PC-3 (cell line): ENCODE results near the gene MED13L. TPM values are rescaled to one million over a fixed set of nuclear protein-coding genes. Genes with fewer than 3 reads are reported as not detected.

Experiments
- ATAC-seq: fragments of 200-7000 bp; cut with Tn5 transposase; 2 replicates; pipeline ENCODE4 v1.9.1; 2020; ENCODE audit warnings: mild to moderate bottlenecking, moderate library complexity
- BruUV-seq: library from RNA; stranded (reverse); fragments of 400-500 nt; replicated peaks from 2 replicates; lab custom pipeline; 2021; lab: Mats Ljungman, UMichigan
- CTCF ChIA-PET: fragments of 300-600 bp; sonication (Branson Sonifier 250); formaldehyde crosslinking; loops from one replicate; lab custom pipeline; 2022; ENCODE audit warnings: antibody characterized with exemption; lab: Charles Lee
- POLR2A ChIA-PET: fragments of 300-600 bp; sonication (Branson Sonifier 250); formaldehyde crosslinking; loops from one replicate; lab custom pipeline; 2022; ENCODE audit warnings: antibody characterized with exemption; ENCODE audit not compliant: unreplicated experiment; lab: Charles Lee
- DNase-seq: peaks from one replicate; pipeline ENCODE4 v3.0.0-alpha.2; 2015
- H2AFZ ChIP-seq: fragments of 300-600 bp; sonication (generic); 2 replicates; pipeline ENCODE4 v1.6.0; 2016; ENCODE audit warnings: antibody characterized with exemption, low read length
- H3F3A ChIP-seq: fragments of 300-600 bp; sonication (generic); one replicate; pipeline ENCODE4 v1.6.0; 2017; ENCODE audit warnings: antibody characterized with exemption, low read length, control low read depth, mild to moderate bottlenecking; ENCODE audit not compliant: unreplicated experiment
- H3K27ac ChIP-seq: fragments of 300-600 bp; sonication (generic); 2 replicates; pipeline ENCODE4 v1.5.1; 2016; ENCODE audit warnings: mild to moderate bottlenecking, low read length
- H3K27me3 ChIP-seq: fragments of 300-600 bp; sonication (generic); 2 replicates; pipeline ENCODE4 v1.6.1; 2016; ENCODE audit warnings: low read length, mixed read lengths
- H3K36me3 ChIP-seq: fragments of 300-600 bp; sonication (generic); 2 replicates; pipeline ENCODE4 v1.6.1; 2016; ENCODE audit warnings: low read depth, mixed run types, low read length, mixed read lengths
- H3K4me1 ChIP-seq: fragments of 300-600 bp; sonication (generic); 2 replicates; pipeline ENCODE4 v1.5.1; 2016; ENCODE audit warnings: low read length; ENCODE audit not compliant: insufficient read depth
- H3K4me2 ChIP-seq: fragments of 300-600 bp; sonication (generic); 2 replicates; pipeline ENCODE4 v1.6.0; 2016; ENCODE audit warnings: low read length
- H3K4me3 ChIP-seq: fragments of 300-600 bp; sonication (generic); 2 replicates; pipeline ENCODE4 v1.5.1; 2016; ENCODE audit warnings: mild to moderate bottlenecking, low read length, mixed read lengths
- H3K79me2 ChIP-seq: fragments of 300-600 bp; sonication (generic); 2 replicates; pipeline ENCODE4 v1.6.1; 2017; ENCODE audit warnings: low read length, mixed read lengths
- H3K9ac ChIP-seq: fragments of 300-600 bp; sonication (generic); 2 replicates; pipeline ENCODE4 v1.6.0; 2016; ENCODE audit warnings: mild to moderate bottlenecking, low read length
- H3K9me2 ChIP-seq: fragments of 300-600 bp; sonication (generic); replicated peaks from 2 replicates; pipeline ENCODE4 v1.6.1; 2016; ENCODE audit warnings: mixed run types, low read length, mixed read lengths
- H3K9me3 ChIP-seq: fragments of 300-600 bp; sonication (generic); 2 replicates; pipeline ENCODE4 v1.6.1; 2016; ENCODE audit warnings: low read length, mixed read lengths
- H4K20me1 ChIP-seq: fragments of 300-600 bp; sonication (generic); 2 replicates; pipeline ENCODE4 v1.6.1; 2016; ENCODE audit warnings: low read length, mixed read lengths
- CTCF ChIP-seq: fragments of 300-600 bp; sonication (generic); conservative IDR thresholded peaks from 2 replicates; pipeline ENCODE4 v1.5.1; 2017; ENCODE audit warnings: antibody characterized with exemption, low read depth, mild to moderate bottlenecking, low read length
- EZH2 ChIP-seq: fragments of 300-600 bp; sonication (generic); IDR thresholded peaks from one replicate; pipeline ENCODE4 v1.6.1; 2017; ENCODE audit warnings: antibody characterized with exemption, mild to moderate bottlenecking, low read length; ENCODE audit not compliant: unreplicated experiment
- EZH2phosphoT487 ChIP-seq: fragments of 300-600 bp; sonication (generic); IDR thresholded peaks from 2 replicates; pipeline ENCODE4 v1.6.1; 2018; ENCODE audit warnings: mild to moderate bottlenecking, antibody characterized with exemption, low read length, borderline replicate concordance
- intact Hi-C: fragments of 100-400 bp; cut with micrococcal nuclease; formaldehyde crosslinking; loops from 2 replicates; pipeline ENCODE4 v1.9.0; 2023
- total RNA-seq: library from RNA; depleted of rRNA; stranded (reverse); fragments of >200 nt; gene quantifications from 2 replicates; pipeline ENCODE4 v1.2.3, GENCODE V29; 2014

The MED13L gene
- total RNA-seq, 1 experiment from 2014 or later = 61.2 TPM

GRCh38 chr12:116080415-116080814, 197.1 kb downstream of the MED13L start:
- Histone ChIP-seq H3K9ac (no peak overlapping the region), H3F3A (no peaks in the 10 kb centered on the region), H2AFZ (no peak overlapping the region), H3K4me2 (no peak overlapping the region), H3K9me2 (no peaks in the 10 kb centered on the region), H3K79me2 (peaks cover 46% of the 10 kb centered on the region), H3K4me3 (no peak overlapping the region), H4K20me1 (0 out of 2 replicates have a peak, but pooled peaks cover 4% of the 10 kb centered on the region), H3K9me3 (no peaks in the 10 kb centered on the region), H3K27ac (no peak overlapping the region), H3K27me3 (no peaks in the 10 kb centered on the region), H3K4me1 (no peaks in the 10 kb centered on the region), H3K36me3 (no peaks in the 10 kb centered on the region)
- no peak for DNase-seq
- ChIA-PET POLR2A (no interaction called here), CTCF (no interaction called here)
- BruUV-seq = no TSS peak
- no peak for ATAC-seq
- TF ChIP-seq EZH2phosphoT487 (no peak), EZH2 (no peak)
- intact Hi-C loops = no loop called here

- no peak overlapping the region for H3K27ac ChIP-seq
- intact Hi-C loops = no loop called here
- CTCF ChIA-PET = no interaction called here
- no peaks in the 10 kb centered on the region for H3F3A ChIP-seq
- H3K4me2 ChIP-seq = no peak overlapping the region
- no peaks in the 10 kb centered on the region for H3K27me3 ChIP-seq
- 0 out of 2 replicates have a peak, but pooled peaks cover 4% of the 10 kb centered on the region for H4K20me1 ChIP-seq
- no peak overlapping the region for H2AFZ ChIP-seq
- POLR2A ChIA-PET = no interaction called here
- TF ChIP-seq CTCF (no peak), EZH2 (no peak), EZH2phosphoT487 (no peak)
- H3K9me3 ChIP-seq = no peaks in the 10 kb centered on the region
- no peaks in the 10 kb centered on the region for H3K36me3 ChIP-seq
- H3K79me2 ChIP-seq = peaks cover 37% of the 10 kb centered on the region; the same call in 1 of the 2 replicates
- ATAC-seq (no peak), DNase-seq (no peak)
- H3K9me2 ChIP-seq = no peaks in the 10 kb centered on the region
- no peaks in the 10 kb centered on the region for H3K4me1 ChIP-seq
- no TSS peak for BruUV-seq
- H3K9ac ChIP-seq = no peak overlapping the region
- no peak overlapping the region for H3K4me3 ChIP-seq
Observed at GRCh38 chr12:116078396-116078795, 199.1 kb downstream of the MED13L start.

- Histone ChIP-seq H3K27ac (no peak overlapping the region), H3K36me3 (no peaks in the 10 kb centered on the region), H3K9me3 (no peaks in the 10 kb centered on the region), H3K27me3 (no peaks in the 10 kb centered on the region), H2AFZ (no peak overlapping the region), H3K4me3 (no peak overlapping the region), H3K79me2 (peaks cover 37% of the 10 kb centered on the region; the same call in 1 of the 2 replicates), H3K9ac (no peak overlapping the region), H3K9me2 (no peaks in the 10 kb centered on the region), H3K4me1 (no peaks in the 10 kb centered on the region), H3K4me2 (no peak overlapping the region), H3F3A (no peaks in the 10 kb centered on the region), H4K20me1 (0 out of 2 replicates have a peak, but pooled peaks cover 4% of the 10 kb centered on the region)
- TF ChIP-seq EZH2 (no peak), EZH2phosphoT487 (no peak), CTCF (no peak)
- no TSS peak for BruUV-seq
- ChIA-PET CTCF (no interaction called here), POLR2A (no interaction called here)
- ATAC-seq = no peak
- DNase-seq = no peak
- intact Hi-C loops = no loop called here
Observed at GRCh38 chr12:116077431-116077830, 200.1 kb downstream of the MED13L start.
